Retinal pigment epithelial cell (primary cell): Measurements from ENCODE around the gene RABL6.

Experiments
- DNase-seq: peaks from one replicate; pipeline ENCODE4 v3.0.0-alpha.2; 2010; ENCODE audit warnings: low read depth
- H3K4me3 ChIP-seq: 2 replicates; pipeline ENCODE4 v1.5.1; 2011; ENCODE audit warnings: mild to moderate bottlenecking, low read length, control low read depth, moderate library complexity
- CTCF ChIP-seq: conservative IDR thresholded peaks from 2 replicates; pipeline ENCODE4 v1.5.1; 2011; ENCODE audit warnings: low read depth, low read length, control low read depth, inconsistent platforms

RABL6 gene

GRCh38 chr9:136820971-136821825 lies 13.4 kb downstream of the RABL6 start:
- no peak overlapping the region for H3K4me3 ChIP-seq
- no peak for DNase-seq
- TF ChIP-seq CTCF = no peak

GRCh38 chr9:136821826-136822544 lies 14.2 kb downstream of the RABL6 start:
- DNase-seq = no peak
- no peak overlapping the region for H3K4me3 ChIP-seq
- TF ChIP-seq CTCF = no peak

GRCh38 chr9:136823136-136824046 lies 15.6 kb downstream of the RABL6 start:
- no peak for TF ChIP-seq CTCF
- DNase-seq = no peak
- no peak overlapping the region for H3K4me3 ChIP-seq

- no peak overlapping the region for H3K4me3 ChIP-seq
- no peak for DNase-seq
- TF ChIP-seq CTCF = no peak
Measured at GRCh38 chr9:136824496-136825225, 16.9 kb downstream of the RABL6 start.

GRCh38 chr9:136825295-136826187 lies 17.8 kb downstream of the RABL6 start:
- DNase-seq = no peak
- no peak for TF ChIP-seq CTCF
- H3K4me3 ChIP-seq = no peak overlapping the region
